GM23248 (cell line): ENCODE measurements around the gene CALD1. TPM values are rescaled to one million over a fixed set of nuclear protein-coding genes. Genes with fewer than 3 reads are reported as not detected.

Experiments
- DNase-seq: peaks from one replicate; pipeline ENCODE4 v3.0.0-alpha.2; 2015
- H2AFZ ChIP-seq: fragments of 200-600 bp; sonication (generic); 2 replicates; pipeline ENCODE4 v1.6.1; 2016; ENCODE audit warnings: antibody characterized with exemption
- H3F3A ChIP-seq: fragments of 200-600 bp; sonication (generic); 2 replicates; pipeline ENCODE4 v1.6.1; 2016; ENCODE audit warnings: mild to moderate bottlenecking, antibody characterized with exemption, mixed run types; ENCODE audit not compliant: insufficient read depth
- H3K27ac ChIP-seq: fragments of 200-600 bp; sonication (generic); 2 replicates; pipeline ENCODE4 v1.5.1; 2016; ENCODE audit warnings: mild to moderate bottlenecking
- H3K27me3 ChIP-seq: fragments of 200-600 bp; sonication (generic); replicated peaks from 2 replicates; pipeline ENCODE4 v1.6.1; 2016; ENCODE audit warnings: mild to moderate bottlenecking; ENCODE audit not compliant: insufficient read depth
- H3K36me3 ChIP-seq: fragments of 200-600 bp; sonication (generic); 2 replicates; pipeline ENCODE4 v1.6.1; 2016; ENCODE audit warnings: low read depth, mild to moderate bottlenecking
- H3K4me1 ChIP-seq: fragments of 200-600 bp; sonication (generic); 2 replicates; pipeline ENCODE4 v1.6.1; 2016; ENCODE audit warnings: mild to moderate bottlenecking; ENCODE audit not compliant: insufficient read depth
- H3K4me2 ChIP-seq: fragments of 200-600 bp; sonication (generic); one replicate; pipeline ENCODE4 v1.6.1; 2016; ENCODE audit warnings: mild to moderate bottlenecking; ENCODE audit not compliant: unreplicated experiment
- H3K4me3 ChIP-seq: fragments of 200-600 bp; sonication (generic); 2 replicates; pipeline ENCODE4 v1.5.1; 2016; ENCODE audit warnings: mild to moderate bottlenecking
- H3K79me2 ChIP-seq: fragments of 200-600 bp; sonication (generic); 2 replicates; pipeline ENCODE4 v1.6.1; 2016; ENCODE audit warnings: mild to moderate bottlenecking; ENCODE audit not compliant: insufficient read depth
- H3K9ac ChIP-seq: fragments of 200-600 bp; sonication (generic); 2 replicates; pipeline ENCODE4 v1.6.1; 2016; ENCODE audit warnings: mild to moderate bottlenecking
- H3K9me2 ChIP-seq: fragments of 200-600 bp; sonication (generic); 2 replicates; pipeline ENCODE4 v1.6.1; 2016; ENCODE audit warnings: mixed run types, mild to moderate bottlenecking, moderate library complexity; ENCODE audit not compliant: insufficient read depth
- H3K9me3 ChIP-seq: fragments of 200-600 bp; sonication (generic); one replicate; pipeline ENCODE4 v1.6.1; 2017; ENCODE audit warnings: low read depth
- H4K20me1 ChIP-seq: fragments of 200-600 bp; sonication (generic); 2 replicates; pipeline ENCODE4 v1.6.0; 2016; ENCODE audit not compliant: insufficient read depth
- EZH2 ChIP-seq: fragments of 200-600 bp; sonication (generic); IDR thresholded peaks from 2 replicates; pipeline ENCODE4 v1.6.1; 2018; ENCODE audit warnings: antibody characterized with exemption, mild to moderate bottlenecking; ENCODE audit not compliant: insufficient read depth, poor library complexity, severe bottlenecking
- EZH2phosphoT487 ChIP-seq: fragments of 200-600 bp; sonication (generic); IDR thresholded peaks from 2 replicates; pipeline ENCODE4 v1.6.1; 2018; ENCODE audit warnings: antibody characterized with exemption, moderate library complexity, mild to moderate bottlenecking, low read depth; ENCODE audit not compliant: insufficient read depth
- WGBS, 2 experiments: methylation state at CpG; one replicate each; pipeline ENCODE4 v1.1.6; 2015 to 2017; ENCODE audit warnings: low lambda C conversion rate in 2 of 2, low coverage in 1 of 2; ENCODE audit errors: missing lambda C conversion rate in 2 of 2; 5-methylcytosine and 5-hydroxymethylcytosine counted together
- in situ Hi-C: fragments of 300-500 bp; cut with MboI; formaldehyde crosslinking; loops from 2 replicates; pipeline ENCODE4 v1.15.0; 2020
- polyA plus RNA-seq: library from polyadenylated mRNA; unstranded; fragments of >200 nt; fragmentation: Nextera tagmentation; extraction: Ambion mirVana; gene quantifications from 2 replicates; pipeline ENCODE4 v1.2.1, GENCODE V29; 2016
- total RNA-seq: library from RNA; depleted of rRNA; stranded (reverse); fragments of >200 nt; shearing (Covaris generic); gene quantifications from 2 replicates; pipeline ENCODE4 v1.2.3, GENCODE V29; 2014

CALD1 gene
- total and polyA plus RNA-seq, 2 experiments from 2014 or later, result 698 to 1,687 TPM

DNA sequence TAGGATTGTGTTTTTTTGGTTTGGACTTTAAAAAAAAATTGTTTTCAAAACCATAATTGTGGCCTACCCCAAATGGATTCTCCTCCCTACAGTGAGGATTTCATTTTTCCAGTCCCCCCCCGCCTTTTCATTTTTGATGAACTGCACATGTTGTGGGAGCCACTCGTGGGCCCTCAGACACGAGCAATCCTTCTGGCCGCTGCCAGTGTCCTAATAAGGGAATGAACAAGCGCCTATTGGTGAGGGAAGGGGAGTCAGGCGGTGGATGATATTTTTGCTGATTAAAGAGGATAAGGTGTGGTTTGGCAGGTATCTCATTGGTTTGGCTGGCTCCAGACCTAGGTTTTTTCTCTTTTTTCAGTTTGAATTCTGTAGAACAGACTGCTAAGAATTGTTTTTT, 128.2 kb downstream of the CALD1 start:
- TF ChIP-seq EZH2phosphoT487 (no peak), EZH2 (no peak)
- no peaks in the 10 kb centered on the region for H4K20me1 ChIP-seq
- no peaks in the 10 kb centered on the region for H3K27me3 ChIP-seq
- WGBS, 2 experiments, result 41 to 46% methylated on average over 6 of the region's 6 CpGs
- H3K27ac ChIP-seq, result peak overlapping the region; percentile 78
- H2AFZ ChIP-seq, result no peak overlapping the region
- peaks cover 64% of the 10 kb centered on the region for H3K4me1 ChIP-seq
- H3K9ac ChIP-seq, result peak overlapping the region; percentile 41
- in situ Hi-C loops, result no loop called here
- H3K9me3 ChIP-seq, result no peaks in the 10 kb centered on the region
- H3K9me2 ChIP-seq, result no peaks in the 10 kb centered on the region
- H3K4me3 ChIP-seq, result no peak overlapping the region
- DNase-seq, result peak; percentile 43
- H3K79me2 ChIP-seq, result peaks cover 96% of the 10 kb centered on the region
- peaks cover 26% of the 10 kb centered on the region for H3K36me3 ChIP-seq
- peaks cover 95% of the 10 kb centered on the region for H3F3A ChIP-seq
- peak overlapping the region; percentile 35 for H3K4me2 ChIP-seq

GRCh38 chr7:134908289-134908688, 128.9 kb downstream of the CALD1 start:
- TF ChIP-seq EZH2 (no peak), EZH2phosphoT487 (no peak)
- Histone ChIP-seq H3K4me1 (peaks cover 58% of the 10 kb centered on the region), H3K9me3 (no peaks in the 10 kb centered on the region), H3F3A (peaks cover 91% of the 10 kb centered on the region), H3K4me2 (peak overlapping the region; percentile 35), H3K27me3 (no peaks in the 10 kb centered on the region), H3K79me2 (peaks cover 96% of the 10 kb centered on the region), H2AFZ (no peak overlapping the region), H3K4me3 (no peak overlapping the region), H3K9me2 (no peaks in the 10 kb centered on the region), H3K36me3 (peaks cover 25% of the 10 kb centered on the region), H4K20me1 (no peaks in the 10 kb centered on the region), H3K27ac (peak overlapping the region; percentile 78), H3K9ac (peak overlapping the region; percentile 41)
- in situ Hi-C loops, result no loop called here
- DNase-seq, result peak; percentile 86
- WGBS, 2 experiments, result 2 to 3% methylated on average over 3 of the region's 3 CpGs

- no peaks in the 10 kb centered on the region for H3K9me2 ChIP-seq
- H3F3A ChIP-seq, result peaks cover 83% of the 10 kb centered on the region
- H4K20me1 ChIP-seq, result 0 out of 2 replicates have a peak, but pooled peaks cover 4% of the 10 kb centered on the region
- no peaks in the 10 kb centered on the region for H3K27me3 ChIP-seq
- H3K36me3 ChIP-seq, result peaks cover 31% of the 10 kb centered on the region
- no peak overlapping the region for H3K9ac ChIP-seq
- H3K4me1 ChIP-seq, result peaks cover 38% of the 10 kb centered on the region
- peaks cover 98% of the 10 kb centered on the region for H3K79me2 ChIP-seq
- no peak for DNase-seq
- H3K4me3 ChIP-seq, result no peak overlapping the region
- H2AFZ ChIP-seq, result no peak overlapping the region
- H3K9me3 ChIP-seq, result no peaks in the 10 kb centered on the region
- in situ Hi-C loops, result no loop called here
- peak overlapping the region; percentile 78; the same call in 1 of the 2 replicates for H3K27ac ChIP-seq
- 94 to 97% methylated on average over 4 of the region's 4 CpGs for WGBS, 2 experiments
- no peak overlapping the region for H3K4me2 ChIP-seq
- no peak for TF ChIP-seq EZH2
- TF ChIP-seq EZH2phosphoT487, result no peak
Measured at GRCh38 chr7:134910214-134910890, 130.9 kb downstream of the CALD1 start.

DNA sequence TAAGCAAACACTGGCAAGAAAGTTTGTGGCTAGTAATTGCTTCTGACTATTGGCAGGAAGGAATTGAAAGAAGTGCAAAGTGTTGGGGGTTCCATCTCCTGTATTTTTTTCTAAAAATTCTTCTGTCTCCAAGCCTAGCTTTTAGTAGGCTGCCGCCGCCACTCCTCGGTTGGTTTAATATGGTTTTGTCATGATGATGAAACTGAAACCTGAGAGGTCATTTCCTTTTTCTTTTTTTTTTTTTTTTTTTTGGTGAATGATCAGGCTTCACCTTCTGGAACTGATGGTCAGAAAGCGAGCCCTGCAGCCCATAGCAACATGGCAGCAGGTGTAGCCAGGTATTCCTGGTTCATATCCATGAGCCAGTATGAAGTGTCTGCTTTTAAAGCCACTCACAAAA, 131.5 kb downstream of the CALD1 start:
- Histone ChIP-seq H3K79me2 (peaks cover 100% of the 10 kb centered on the region), H3K4me3 (no peak overlapping the region), H3K36me3 (peaks cover 37% of the 10 kb centered on the region), H3K27ac (no peak overlapping the region), H3K4me1 (peaks cover 33% of the 10 kb centered on the region), H3K9ac (no peak overlapping the region), H3K9me2 (no peaks in the 10 kb centered on the region), H3K27me3 (no peaks in the 10 kb centered on the region), H3K9me3 (no peaks in the 10 kb centered on the region), H2AFZ (no peak overlapping the region), H3K4me2 (no peak overlapping the region), H4K20me1 (0 out of 2 replicates have a peak, but pooled peaks cover 4% of the 10 kb centered on the region), H3F3A (peaks cover 84% of the 10 kb centered on the region)
- in situ Hi-C loops, result no loop called here
- WGBS, 2 experiments, result 94 to 97% methylated on average over 4 of the region's 4 CpGs
- no peak for DNase-seq
- TF ChIP-seq EZH2, result no peak
- TF ChIP-seq EZH2phosphoT487, result no peak
